IgD-negative memory B cell (primary cell): Measurements from ENCODE around the gene KCNG2. TPM values are rescaled to one million over a fixed set of nuclear protein-coding genes. Genes with fewer than 3 reads are reported as not detected.

ENCODE experiments used
- polyA plus RNA-seq: library from polyadenylated mRNA; unstranded; fragments of 300-500 nt; fragmentation: Illumina TruSeq; gene quantifications from one replicate; pipeline ENCODE4 v1.2.3, GENCODE V29; 2021

KCNG2 gene
- polyA plus RNA-seq, 1 donor from 2014 or later: not detected

Other genes starting within 250 kb of the KCNG2 start
- gene CTDP1, start 118.1 kb upstream of the KCNG2 start, polyA plus RNA-seq: 12.1 TPM
- gene SLC66A2, start 153.7 kb downstream of the KCNG2 start, polyA plus RNA-seq: 30.3 TPM
- gene HSBP1L1, start 166.7 kb downstream of the KCNG2 start, polyA plus RNA-seq: 10.9 TPM
- 222 TPM for gene TXNL4A, start 190.6 kb downstream of the KCNG2 start, polyA plus RNA-seq
- gene RBFA, start 236.5 kb downstream of the KCNG2 start, polyA plus RNA-seq: 17.5 TPM